Tongue (tissue), 3 donors: ENCODE data around the gene PNMA1. TPM values are rescaled to one million over a fixed set of nuclear protein-coding genes. Genes with fewer than 3 reads are reported as not detected.

Source experiments
- DNase-seq: peaks from one replicate; pipeline ENCODE4 v3.0.0-alpha.2; 2015
- small RNA-seq: library from RNA; depleted of rRNA; stranded (forward); fragments of <200 nt; gene quantifications from one replicate; pipeline ENCODE3, GENCODE V24; 2014; ENCODE audit warnings: low replicate concordance
- total RNA-seq: library from RNA; depleted of rRNA; stranded (reverse); fragments of >200 nt; gene quantifications from one replicate; pipeline ENCODE4 v1.2.3, GENCODE V29; 2014

PNMA1 gene
- total RNA-seq, 1 donor from 2014 or later, result 20.9 TPM

DNA sequence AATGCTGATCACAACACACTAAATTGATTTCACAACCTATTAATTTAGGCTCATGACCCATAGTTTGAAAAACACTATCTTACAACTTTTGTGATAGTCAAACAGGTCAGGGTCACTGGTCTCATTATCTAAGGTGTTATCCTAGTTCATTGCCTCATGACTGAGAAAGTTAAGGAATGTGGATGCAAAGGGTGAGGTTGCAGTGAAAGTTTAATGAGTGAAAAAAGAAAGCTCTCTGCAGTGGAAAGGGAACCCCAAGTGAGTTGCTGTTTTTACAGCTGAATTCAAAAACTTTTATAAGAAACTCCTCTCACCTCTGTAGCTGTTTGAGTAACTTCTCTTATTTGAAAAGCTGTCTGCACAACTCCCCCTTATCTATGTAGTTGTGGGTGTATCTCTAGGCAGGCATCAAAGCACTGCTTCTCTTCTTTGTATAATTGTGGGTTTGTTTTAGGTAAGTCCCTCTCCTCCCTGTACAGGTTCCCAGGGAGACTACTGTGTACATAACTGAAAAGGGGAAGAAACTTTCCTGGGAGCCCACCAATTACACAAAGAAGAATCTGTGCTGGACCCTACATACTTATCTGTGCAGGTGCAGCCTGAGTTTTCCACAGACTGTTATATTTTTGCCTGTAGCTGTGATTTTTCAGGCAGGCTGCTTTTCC, 50.5 kb downstream of the PNMA1 start:
- no peak for DNase-seq

DNA sequence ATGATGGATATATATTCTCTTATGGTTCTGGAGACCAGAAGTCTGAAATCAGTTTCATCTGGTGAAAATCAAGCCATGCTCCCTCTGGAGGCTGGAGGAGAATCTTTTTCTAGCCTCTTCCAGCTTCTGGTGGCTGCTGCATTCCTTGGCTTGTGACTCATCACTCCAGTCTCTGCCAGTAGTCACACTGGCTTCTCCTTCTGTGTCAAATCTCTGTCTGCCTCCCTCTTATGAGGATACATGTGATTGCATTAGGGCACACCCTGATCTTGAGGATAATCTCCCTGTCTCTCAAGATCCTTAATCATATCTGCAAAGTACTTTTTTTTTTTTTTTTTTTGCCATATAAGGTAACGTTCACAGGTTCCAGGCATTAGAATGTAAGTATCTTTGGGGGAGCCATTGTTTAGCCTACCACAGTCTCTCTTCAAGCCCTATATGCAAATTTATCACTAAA, 51.7 kb downstream of the PNMA1 start:
- DNase-seq, result peak; percentile 19

DNA sequence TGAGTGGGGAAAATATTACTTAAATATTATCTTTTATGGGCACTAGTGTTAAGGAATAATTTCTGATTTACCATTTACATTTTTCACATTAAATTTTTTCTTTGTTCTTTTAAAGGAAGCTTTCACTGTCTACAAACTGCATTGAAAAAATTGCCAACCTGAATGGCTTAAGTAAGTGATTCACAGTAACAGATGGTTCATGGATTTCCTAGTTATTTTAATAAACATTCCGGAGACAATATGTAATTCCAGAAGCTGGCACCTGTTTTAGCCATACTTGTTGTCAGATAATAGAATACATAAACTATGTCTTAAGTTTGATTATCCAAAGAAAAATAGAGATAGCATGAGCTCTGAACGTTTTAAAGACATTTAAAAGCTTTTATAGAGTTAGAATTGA, 52.3 kb downstream of the PNMA1 start:
- peak; percentile 30 for DNase-seq

Small RNAs within 50 kb of the gene (small RNA-seq; reads per million reads assigned to genes)
- gene MIR4505, result not detected

Other genes with a start within 250 kb of the PNMA1 start
- 11.9 TPM for gene RIOX1, start 223.5 kb downstream of the PNMA1 start, total RNA-seq
- 8.3 TPM for gene ACOT1, start 177.2 kb downstream of the PNMA1 start, total RNA-seq
- 0.51 TPM for gene HEATR4, start 155.4 kb downstream of the PNMA1 start, total RNA-seq
- 45.7 TPM for gene ACOT2, start 145.2 kb downstream of the PNMA1 start, total RNA-seq
- not detected for gene ACOT4, start 122.5 kb downstream of the PNMA1 start, total RNA-seq
- not detected for gene ACOT6, start 101.9 kb downstream of the PNMA1 start, total RNA-seq
- 7.4 TPM for gene DNAL1, start 69.4 kb downstream of the PNMA1 start, total RNA-seq
- 7.5 TPM for gene PTGR2, start 137.4 kb upstream of the PNMA1 start, total RNA-seq
- 62.0 TPM for gene ZNF410, start 172.5 kb upstream of the PNMA1 start, total RNA-seq
- 4.9 TPM for gene FAM161B, start 235.7 kb upstream of the PNMA1 start, total RNA-seq
- 67.0 TPM for gene COQ6, start 235.9 kb upstream of the PNMA1 start, total RNA-seq